GM21528 (cell line): ENCODE measurements around the gene MARCHF3.
"Not testable (repeated sequence)": the region's sequence is repeated elsewhere in the genome, so short reads cannot be mapped to it uniquely, and the experiment has no call there.

Source experiments
- ATAC-seq: cut with Tn5 transposase; IDR thresholded peaks from one replicate; pipeline ENCODE4 v1.9.1; 2021; ENCODE audit warnings: mild to moderate bottlenecking, moderate library complexity; ENCODE audit not compliant: unreplicated experiment, low FRiP score

MARCHF3 gene

GRCh38 chr5:126963822-126964375 is 66.5 kb downstream of the MARCHF3 start:
- ATAC-seq = no peak

GRCh38 chr5:126961702-126962101 is 68.7 kb downstream of the MARCHF3 start:
- no peak for ATAC-seq

- no peak for ATAC-seq
Observed at GRCh38 chr5:126961128-126961527, 69.2 kb downstream of the MARCHF3 start.

GRCh38 chr5:126959188-126959587 is 71.2 kb downstream of the MARCHF3 start:
- no peak for ATAC-seq

- no peak for ATAC-seq
Observed at GRCh38 chr5:126956991-126957390, 73.4 kb downstream of the MARCHF3 start.

- ATAC-seq = no peak
Observed at GRCh38 chr5:126954981-126955380, 75.4 kb downstream of the MARCHF3 start.

GRCh38 chr5:126953640-126954039 is 76.7 kb downstream of the MARCHF3 start:
- ATAC-seq = no peak

GRCh38 chr5:126949475-126949874 is 80.9 kb downstream of the MARCHF3 start:
- ATAC-seq = no peak

GRCh38 chr5:126948453-126948852 is 81.9 kb downstream of the MARCHF3 start:
- ATAC-seq = no peak

- no peak for ATAC-seq
Observed at GRCh38 chr5:126948011-126948355, 82.4 kb downstream of the MARCHF3 start.

GRCh38 chr5:126947146-126948010 is 83.0 kb downstream of the MARCHF3 start:
- ATAC-seq = peak; percentile 77

- not testable (repeated sequence) for ATAC-seq
Observed at GRCh38 chr5:126942908-126943307, 87.5 kb downstream of the MARCHF3 start.

GRCh38 chr5:126941403-126941802 is 89.0 kb downstream of the MARCHF3 start:
- ATAC-seq = no peak

- no peak for ATAC-seq
Observed at GRCh38 chr5:126939887-126940286, 90.5 kb downstream of the MARCHF3 start.

- no peak for ATAC-seq
Observed at GRCh38 chr5:126938466-126938865, 91.9 kb downstream of the MARCHF3 start.

GRCh38 chr5:126937771-126938170 is 92.6 kb downstream of the MARCHF3 start:
- ATAC-seq = no peak

GRCh38 chr5:126936775-126937418 is 93.5 kb downstream of the MARCHF3 start:
- no peak for ATAC-seq

GRCh38 chr5:126931963-126932660 is 98.2 kb downstream of the MARCHF3 start:
- no peak for ATAC-seq

- no peak for ATAC-seq
Observed at GRCh38 chr5:126928041-126928440, 102.3 kb downstream of the MARCHF3 start.

- ATAC-seq = no peak
Observed at GRCh38 chr5:126927429-126927828, 102.9 kb downstream of the MARCHF3 start.

GRCh38 chr5:126926187-126926586 is 104.2 kb downstream of the MARCHF3 start:
- ATAC-seq = no peak
